ENCODE data around the gene ELMO2.
A peak's percentile ranks its signal among the peaks of the same experiment; 100 is the strongest.

ELMO2 gene

DNA sequence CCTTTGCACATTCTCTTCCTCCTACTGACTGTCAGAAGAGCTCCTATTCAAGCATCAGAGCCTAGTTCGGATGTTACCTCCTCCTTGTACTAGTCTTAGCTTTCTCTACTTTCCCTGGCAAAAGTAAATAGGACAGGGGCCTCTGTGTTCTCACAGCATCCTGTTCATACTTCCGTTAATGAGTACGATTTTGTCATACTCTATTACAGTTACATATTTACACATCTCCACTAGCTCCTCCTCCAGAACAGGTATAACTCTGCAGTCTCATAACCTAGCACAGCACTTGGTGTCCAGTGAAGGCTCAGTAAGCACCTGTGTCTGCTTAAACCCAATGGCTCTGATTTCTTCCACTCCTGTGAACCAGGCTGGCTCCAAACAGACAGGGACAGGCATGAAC is 7.0 kb downstream of the ELMO2 start:
- Histone ChIP-seq H3K27ac (replicated peaks) (peak overlapping the region; percentile 65), H3K4me3 (replicated peaks; ENCODE audit: insufficient read depth, low read length) (no peak overlapping the region), H3K27me3 (ENCODE audit: insufficient read depth, poor library complexity, severe bottlenecking) (no peaks in the 10 kb centered on the region)
- DNase-seq (ENCODE audit: low read depth in 1 of 2, low spot score in 1 of 2) = peak; percentile 41 to 42
- TF ChIP-seq, protein P1, sequence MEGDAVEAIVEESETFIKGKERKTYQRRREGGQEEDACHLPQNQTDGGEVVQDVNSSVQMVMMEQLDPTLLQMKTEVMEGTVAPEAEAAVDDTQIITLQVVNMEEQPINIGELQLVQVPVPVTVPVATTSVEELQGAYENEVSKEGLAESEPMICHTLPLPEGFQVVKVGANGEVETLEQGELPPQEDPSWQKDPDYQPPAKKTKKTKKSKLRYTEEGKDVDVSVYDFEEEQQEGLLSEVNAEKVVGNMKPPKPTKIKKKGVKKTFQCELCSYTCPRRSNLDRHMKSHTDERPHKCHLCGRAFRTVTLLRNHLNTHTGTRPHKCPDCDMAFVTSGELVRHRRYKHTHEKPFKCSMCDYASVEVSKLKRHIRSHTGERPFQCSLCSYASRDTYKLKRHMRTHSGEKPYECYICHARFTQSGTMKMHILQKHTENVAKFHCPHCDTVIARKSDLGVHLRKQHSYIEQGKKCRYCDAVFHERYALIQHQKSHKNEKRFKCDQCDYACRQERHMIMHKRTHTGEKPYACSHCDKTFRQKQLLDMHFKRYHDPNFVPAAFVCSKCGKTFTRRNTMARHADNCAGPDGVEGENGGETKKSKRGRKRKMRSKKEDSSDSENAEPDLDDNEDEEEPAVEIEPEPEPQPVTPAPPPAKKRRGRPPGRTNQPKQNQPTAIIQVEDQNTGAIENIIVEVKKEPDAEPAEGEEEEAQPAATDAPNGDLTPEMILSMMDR (IDR thresholded peaks at IDR 0.05; ENCODE audit: insufficient read depth, low read length) = no peak
- TF ChIP-seq GABPA (IDR thresholded peaks at IDR 0.05; ENCODE audit: low read depth) (no peak), POLR2AphosphoS5 (IDR thresholded peaks at IDR 0.05; ENCODE audit: low read depth) (no peak), SPI1 (IDR thresholded peaks at IDR 0.05; ENCODE audit: borderline replicate concordance, low read depth) (no peak)
- TF ChIP-seq, protein P2, sequence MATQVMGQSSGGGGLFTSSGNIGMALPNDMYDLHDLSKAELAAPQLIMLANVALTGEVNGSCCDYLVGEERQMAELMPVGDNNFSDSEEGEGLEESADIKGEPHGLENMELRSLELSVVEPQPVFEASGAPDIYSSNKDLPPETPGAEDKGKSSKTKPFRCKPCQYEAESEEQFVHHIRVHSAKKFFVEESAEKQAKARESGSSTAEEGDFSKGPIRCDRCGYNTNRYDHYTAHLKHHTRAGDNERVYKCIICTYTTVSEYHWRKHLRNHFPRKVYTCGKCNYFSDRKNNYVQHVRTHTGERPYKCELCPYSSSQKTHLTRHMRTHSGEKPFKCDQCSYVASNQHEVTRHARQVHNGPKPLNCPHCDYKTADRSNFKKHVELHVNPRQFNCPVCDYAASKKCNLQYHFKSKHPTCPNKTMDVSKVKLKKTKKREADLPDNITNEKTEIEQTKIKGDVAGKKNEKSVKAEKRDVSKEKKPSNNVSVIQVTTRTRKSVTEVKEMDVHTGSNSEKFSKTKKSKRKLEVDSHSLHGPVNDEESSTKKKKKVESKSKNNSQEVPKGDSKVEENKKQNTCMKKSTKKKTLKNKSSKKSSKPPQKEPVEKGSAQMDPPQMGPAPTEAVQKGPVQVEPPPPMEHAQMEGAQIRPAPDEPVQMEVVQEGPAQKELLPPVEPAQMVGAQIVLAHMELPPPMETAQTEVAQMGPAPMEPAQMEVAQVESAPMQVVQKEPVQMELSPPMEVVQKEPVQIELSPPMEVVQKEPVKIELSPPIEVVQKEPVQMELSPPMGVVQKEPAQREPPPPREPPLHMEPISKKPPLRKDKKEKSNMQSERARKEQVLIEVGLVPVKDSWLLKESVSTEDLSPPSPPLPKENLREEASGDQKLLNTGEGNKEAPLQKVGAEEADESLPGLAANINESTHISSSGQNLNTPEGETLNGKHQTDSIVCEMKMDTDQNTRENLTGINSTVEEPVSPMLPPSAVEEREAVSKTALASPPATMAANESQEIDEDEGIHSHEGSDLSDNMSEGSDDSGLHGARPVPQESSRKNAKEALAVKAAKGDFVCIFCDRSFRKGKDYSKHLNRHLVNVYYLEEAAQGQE (IDR thresholded peaks at IDR 0.05; ENCODE audit: insufficient replicate concordance, low read depth) = no peak

DNA sequence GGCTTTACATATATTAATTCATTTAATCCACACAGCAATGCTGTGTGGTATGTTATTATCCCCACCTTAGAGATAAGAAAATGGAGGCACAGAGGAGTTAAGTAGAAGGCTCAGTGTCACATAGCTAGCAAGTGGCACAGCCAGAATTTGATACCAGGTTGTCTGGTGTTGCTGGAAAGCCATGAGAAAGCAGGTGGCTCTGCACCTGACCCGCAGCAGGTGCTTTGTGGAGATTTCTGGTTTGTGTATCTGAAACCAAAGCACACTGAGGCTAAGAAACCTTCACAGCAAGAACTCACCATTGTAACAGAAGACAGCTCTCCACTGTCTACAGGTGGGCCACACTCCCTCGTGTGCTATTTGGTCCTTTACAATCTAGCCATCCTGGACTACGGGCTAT is 7.5 kb downstream of the ELMO2 start:
- no peak for DNase-seq (ENCODE audit: low read depth in 1 of 2, low spot score in 1 of 2)
- TF ChIP-seq, protein P2 (IDR thresholded peaks at IDR 0.05; ENCODE audit: insufficient replicate concordance, low read depth) = no peak
- no peak for TF ChIP-seq GABPA (IDR thresholded peaks at IDR 0.05; ENCODE audit: low read depth)
- no peak for TF ChIP-seq POLR2AphosphoS5 (IDR thresholded peaks at IDR 0.05; ENCODE audit: low read depth)
- no peak for TF ChIP-seq SPI1 (IDR thresholded peaks at IDR 0.05; ENCODE audit: borderline replicate concordance, low read depth)
- TF ChIP-seq, protein P1 (IDR thresholded peaks at IDR 0.05; ENCODE audit: insufficient read depth, low read length) = no peak
- H3K4me3 ChIP-seq (replicated peaks; ENCODE audit: insufficient read depth, low read length) = no peak overlapping the region
- H3K27ac ChIP-seq (replicated peaks) = peak overlapping the region; percentile 65
- no peaks in the 10 kb centered on the region for H3K27me3 ChIP-seq (ENCODE audit: insufficient read depth, poor library complexity, severe bottlenecking)

DNA sequence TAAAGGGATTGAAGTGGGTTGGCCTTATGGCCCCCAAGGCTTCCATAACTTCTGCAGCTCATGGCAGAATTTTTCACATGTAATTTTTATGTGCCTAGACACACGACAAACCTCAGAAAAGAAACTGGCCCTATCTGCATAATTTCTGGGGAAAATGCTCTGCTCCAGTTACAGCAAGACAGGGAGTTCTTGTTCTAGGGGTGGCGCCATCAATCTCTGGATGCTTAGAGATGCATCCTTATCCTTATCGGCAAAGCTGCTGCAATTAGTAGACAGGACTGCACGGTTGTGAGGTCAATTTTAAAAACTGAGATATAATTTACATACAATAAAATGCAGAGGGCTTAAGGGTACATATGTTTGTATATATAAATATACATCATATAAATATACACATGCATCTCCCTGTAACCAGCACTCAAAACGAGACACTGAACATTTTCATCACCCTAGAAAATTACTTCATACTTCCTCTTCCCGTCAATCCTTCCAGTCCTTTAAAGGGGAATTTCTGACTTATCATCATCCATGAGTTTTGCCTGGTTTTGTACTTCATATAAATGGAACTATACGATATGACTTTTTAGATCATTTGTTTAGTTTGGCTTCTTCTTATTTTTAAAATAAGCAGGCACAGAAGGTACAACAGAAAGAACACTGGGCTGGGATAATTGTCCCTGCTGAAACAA is 10.2 kb downstream of the ELMO2 start:
- Histone ChIP-seq H3K27me3 (ENCODE audit: insufficient read depth, poor library complexity, severe bottlenecking) (no peaks in the 10 kb centered on the region), H3K27ac (replicated peaks) (no peak overlapping the region; the same call in 1 of the 2 replicates), H3K4me3 (replicated peaks; ENCODE audit: insufficient read depth, low read length) (no peak overlapping the region)
- DNase-seq (ENCODE audit: low read depth in 1 of 2, low spot score in 1 of 2) = no peak
- TF ChIP-seq, protein P2 (IDR thresholded peaks at IDR 0.05; ENCODE audit: insufficient replicate concordance, low read depth) = no peak
- TF ChIP-seq, protein P1 (IDR thresholded peaks at IDR 0.05; ENCODE audit: insufficient read depth, low read length) = no peak
- TF ChIP-seq POLR2AphosphoS5 (IDR thresholded peaks at IDR 0.05; ENCODE audit: low read depth) = no peak
- no peak for TF ChIP-seq GABPA (IDR thresholded peaks at IDR 0.05; ENCODE audit: low read depth)
- no peak for TF ChIP-seq SPI1 (IDR thresholded peaks at IDR 0.05; ENCODE audit: borderline replicate concordance, low read depth)
